ENCODE data around the gene ACTL8. TPM values are rescaled to one million over a fixed set of nuclear protein-coding genes. Genes with fewer than 3 reads are reported as not detected.

Gene ACTL8
- total RNA-seq, 4 donors from 2014 or later, result not detected

DNA sequence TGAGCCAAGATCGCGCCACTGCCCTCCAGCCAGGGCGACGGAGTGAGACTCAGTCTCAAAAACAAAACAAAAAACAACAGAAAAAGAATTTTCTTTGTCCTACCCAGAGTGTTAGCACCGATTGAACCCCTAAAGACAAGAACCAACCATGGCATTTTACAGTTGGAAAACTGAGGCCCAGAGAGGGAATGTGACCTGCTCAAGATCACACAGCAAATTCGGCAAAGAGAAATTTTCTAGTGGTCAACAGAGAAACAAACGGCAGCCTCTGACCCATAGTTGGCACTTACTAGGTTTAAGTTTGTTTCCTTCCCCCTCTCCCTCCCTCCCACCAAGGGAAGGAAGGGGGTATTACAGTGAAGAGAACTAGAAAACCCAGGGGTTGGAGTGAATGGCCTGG is 20.5 kb upstream of the ACTL8 start:
- TF ChIP-seq, protein P1, sequence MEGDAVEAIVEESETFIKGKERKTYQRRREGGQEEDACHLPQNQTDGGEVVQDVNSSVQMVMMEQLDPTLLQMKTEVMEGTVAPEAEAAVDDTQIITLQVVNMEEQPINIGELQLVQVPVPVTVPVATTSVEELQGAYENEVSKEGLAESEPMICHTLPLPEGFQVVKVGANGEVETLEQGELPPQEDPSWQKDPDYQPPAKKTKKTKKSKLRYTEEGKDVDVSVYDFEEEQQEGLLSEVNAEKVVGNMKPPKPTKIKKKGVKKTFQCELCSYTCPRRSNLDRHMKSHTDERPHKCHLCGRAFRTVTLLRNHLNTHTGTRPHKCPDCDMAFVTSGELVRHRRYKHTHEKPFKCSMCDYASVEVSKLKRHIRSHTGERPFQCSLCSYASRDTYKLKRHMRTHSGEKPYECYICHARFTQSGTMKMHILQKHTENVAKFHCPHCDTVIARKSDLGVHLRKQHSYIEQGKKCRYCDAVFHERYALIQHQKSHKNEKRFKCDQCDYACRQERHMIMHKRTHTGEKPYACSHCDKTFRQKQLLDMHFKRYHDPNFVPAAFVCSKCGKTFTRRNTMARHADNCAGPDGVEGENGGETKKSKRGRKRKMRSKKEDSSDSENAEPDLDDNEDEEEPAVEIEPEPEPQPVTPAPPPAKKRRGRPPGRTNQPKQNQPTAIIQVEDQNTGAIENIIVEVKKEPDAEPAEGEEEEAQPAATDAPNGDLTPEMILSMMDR (IDR thresholded peaks at IDR 0.05), result no peak
- DNase-seq (ENCODE audit: low spot score), result no peak
- ATAC-seq (ENCODE audit: low FRiP score), result no peak

DNA sequence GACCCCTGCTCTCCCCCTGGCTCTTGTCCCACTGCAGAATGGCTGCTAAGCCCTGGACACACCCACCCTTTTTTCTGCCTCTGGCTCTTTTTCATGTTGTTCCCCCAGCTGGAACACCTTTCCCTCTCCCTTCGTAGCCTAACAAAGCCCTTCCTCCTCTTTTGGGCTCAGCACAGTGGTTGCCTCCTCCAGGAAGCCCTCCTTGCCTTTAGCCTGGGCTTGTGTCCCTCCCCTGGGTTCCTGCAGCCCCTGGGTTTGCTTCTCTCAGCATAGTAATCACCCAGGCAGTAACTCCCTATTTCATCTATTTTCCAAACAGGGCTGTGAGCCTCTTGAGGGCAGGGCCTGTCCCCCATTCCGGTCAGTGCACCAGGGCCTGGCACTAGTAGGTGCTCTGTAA is 19.8 kb upstream of the ACTL8 start:
- no peak for DNase-seq (ENCODE audit: low spot score)
- TF ChIP-seq, protein P1 (IDR thresholded peaks at IDR 0.05), result no peak
- no peak for ATAC-seq (ENCODE audit: low FRiP score)

- TF ChIP-seq, protein P1 (IDR thresholded peaks at IDR 0.05), result no peak
- DNase-seq (ENCODE audit: low spot score), result no peak
- no peak for ATAC-seq (ENCODE audit: low FRiP score)
Observed at GRCh38 chr1:17735793-17736192, 19.3 kb upstream of the ACTL8 start.

GRCh38 chr1:17736625-17737024 is 18.5 kb upstream of the ACTL8 start:
- ATAC-seq (ENCODE audit: low FRiP score) (no peak), DNase-seq (ENCODE audit: low spot score) (no peak)
- TF ChIP-seq, protein P1 (IDR thresholded peaks at IDR 0.05), result no peak

DNA sequence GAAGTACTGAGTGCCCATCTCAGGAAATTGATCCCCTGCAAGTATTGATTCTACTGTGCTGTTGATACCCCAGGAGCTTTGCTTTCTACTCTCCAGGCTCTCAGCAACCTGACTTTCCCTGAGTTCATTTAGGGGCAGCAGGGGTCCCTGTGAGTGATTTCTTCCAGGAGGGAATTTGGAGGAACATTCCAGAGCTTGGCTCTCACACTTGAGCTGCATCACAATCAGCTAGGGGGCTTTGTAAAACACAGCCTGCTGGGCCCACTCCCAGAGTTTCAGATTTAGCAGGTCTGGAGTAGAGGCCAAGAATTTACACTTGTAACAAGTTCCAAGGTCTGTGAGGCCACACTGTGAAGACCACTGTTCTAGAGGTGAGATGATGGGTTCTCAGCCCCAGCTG is 16.1 kb upstream of the ACTL8 start:
- no peak for ATAC-seq (ENCODE audit: low FRiP score)
- TF ChIP-seq, protein P1 (IDR thresholded peaks at IDR 0.05), result no peak
- no peak for DNase-seq (ENCODE audit: low spot score)

DNA sequence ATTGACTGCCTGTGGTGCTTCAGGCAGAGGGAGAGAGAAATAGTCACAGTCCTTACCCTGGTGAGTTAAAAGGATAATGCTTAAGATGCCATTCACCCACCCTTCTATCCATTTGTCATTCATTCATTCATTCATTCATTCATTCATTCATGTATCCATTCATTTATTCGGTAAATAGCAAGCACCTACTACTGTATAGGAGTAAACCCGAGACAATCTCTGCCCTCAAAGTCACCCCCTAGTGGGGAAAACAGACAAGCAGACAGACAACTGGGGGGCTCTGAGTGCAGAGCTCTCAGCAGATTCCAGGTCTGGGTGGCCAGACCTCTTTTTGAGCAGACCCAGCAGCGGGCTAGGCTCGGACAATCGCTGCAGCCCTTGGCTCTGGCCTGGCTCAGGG is 14.1 kb upstream of the ACTL8 start:
- TF ChIP-seq, protein P1 (IDR thresholded peaks at IDR 0.05), result no peak
- no peak for DNase-seq (ENCODE audit: low spot score)
- ATAC-seq (ENCODE audit: low FRiP score), result no peak

- ATAC-seq (ENCODE audit: low FRiP score), result no peak
- TF ChIP-seq, protein P1 (IDR thresholded peaks at IDR 0.05), result no peak
- no peak for DNase-seq (ENCODE audit: low spot score)
Observed at GRCh38 chr1:17742583-17742982, 12.6 kb upstream of the ACTL8 start.
